Pulmonary artery endothelial cell (primary cell): ENCODE data around the gene CPSF2. TPM values are rescaled to one million over a fixed set of nuclear protein-coding genes. Genes with fewer than 3 reads are reported as not detected.

Source experiments
- DNase-seq: peaks from one replicate; pipeline ENCODE4 v3.0.0-alpha.2; 2011; ENCODE audit warnings: low read depth, low spot score
- total RNA-seq: library from RNA; depleted of rRNA; stranded (reverse); fragments of >200 nt; gene quantifications from 2 replicates; pipeline ENCODE4 v1.2.3, GENCODE V29; 2014

CPSF2 gene
- 39.2 and 85.5 TPM in 2 replicates for total RNA-seq

DNA sequence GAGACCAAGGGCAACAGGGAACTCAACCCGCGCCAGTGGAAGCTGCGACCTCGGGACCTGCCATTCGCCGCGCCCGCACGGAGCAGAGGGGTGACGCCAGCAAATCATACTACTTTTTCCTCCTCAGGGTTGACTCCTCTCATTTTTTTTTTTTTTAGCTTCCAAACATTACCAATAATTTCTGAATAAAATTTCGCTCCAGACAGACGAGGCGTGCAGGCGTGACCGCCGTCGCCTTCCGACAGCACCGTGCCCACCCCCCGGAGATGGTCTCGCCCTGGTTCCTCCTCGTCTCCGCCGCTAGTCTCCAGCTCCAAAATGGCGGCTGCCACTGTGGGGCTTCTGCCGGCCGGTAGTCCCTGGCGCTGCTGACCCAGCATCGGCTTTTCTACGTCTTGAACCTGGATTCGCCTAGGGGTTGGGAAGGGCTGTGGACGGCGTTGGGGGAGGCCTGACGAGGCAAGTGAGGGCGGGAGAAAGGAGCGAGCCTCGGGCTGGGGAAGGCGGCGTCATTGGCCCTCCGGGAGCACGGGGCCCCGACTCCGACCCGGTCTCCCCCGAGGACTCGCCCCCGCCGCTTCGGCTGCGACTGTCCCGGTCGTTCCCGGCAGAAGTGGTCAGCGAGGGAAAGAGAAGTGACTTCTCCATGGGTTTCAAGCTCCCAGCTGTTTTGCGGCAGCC, at the start of gene CPSF2, which contains the start of gene NDUFB1:
TSS of gene CPSF2 (plus strand) at position 300 of the 681 bp plus-strand sequence. CDS start 9,016 bp downstream, outside the sequence.
TSS of gene NDUFB1 (minus strand) at position 37 of the 681 bp plus-strand sequence. CDS start 4,069 bp downstream, outside the sequence.
- DNase-seq = peak; percentile 30

DNA sequence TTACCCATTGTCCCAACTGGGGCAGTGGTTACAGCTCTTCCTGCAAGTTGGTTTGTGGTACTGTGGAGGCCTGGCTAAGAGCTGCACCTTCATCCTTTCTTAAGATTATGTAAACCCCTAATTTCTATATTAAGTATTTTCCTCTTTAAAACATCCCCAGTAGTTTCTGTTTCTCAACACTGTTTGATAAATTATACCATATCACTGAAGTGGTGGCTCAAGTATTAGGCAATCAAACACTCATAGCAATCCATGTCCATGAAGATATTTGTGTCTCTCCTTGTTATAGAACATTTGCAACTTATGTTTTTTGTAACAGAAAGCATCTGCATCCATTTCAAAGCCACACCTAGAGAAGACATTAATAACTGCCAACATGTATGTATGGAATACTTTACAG, 47.2 kb upstream of the CPSF2 start:
- DNase-seq = no peak

DNA sequence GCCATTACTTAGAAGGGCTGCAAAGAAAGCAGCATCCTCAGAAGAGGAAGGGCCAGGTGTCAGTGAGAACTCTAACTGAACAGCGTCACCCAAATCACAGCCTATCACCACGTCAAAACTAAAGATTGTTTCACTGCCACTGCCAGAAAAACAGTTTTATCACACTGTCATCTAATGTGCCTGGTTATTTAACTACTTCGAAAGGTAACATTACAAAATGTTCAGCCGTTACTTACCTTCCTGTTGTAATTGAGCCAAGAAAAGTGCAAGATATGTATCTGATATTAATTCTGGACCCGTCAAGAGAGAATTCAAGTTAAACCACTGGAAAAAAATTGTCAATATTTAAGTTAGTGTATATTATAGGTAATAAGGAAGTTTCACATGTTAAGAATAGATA, 33.3 kb upstream of the CPSF2 start:
- DNase-seq = no peak

DNA sequence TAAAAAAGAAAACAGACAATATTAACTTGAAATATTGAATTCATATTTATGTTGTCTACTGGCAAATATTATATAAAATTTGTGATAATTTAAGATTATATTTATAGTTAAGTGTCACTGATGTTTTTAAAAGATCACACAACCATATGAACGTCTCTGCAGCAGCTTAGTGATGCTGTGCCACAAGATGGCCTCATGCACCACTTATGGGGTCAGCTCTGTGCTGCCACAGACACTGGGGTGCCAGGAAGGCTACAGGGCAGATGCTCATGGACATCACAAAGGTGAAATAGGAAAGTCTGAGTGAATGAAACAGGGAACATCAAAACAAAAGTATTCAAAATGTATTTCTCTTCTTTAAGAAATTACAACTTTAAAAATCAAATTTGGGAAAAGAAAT, 28.4 kb upstream of the CPSF2 start:
- no peak for DNase-seq

DNA sequence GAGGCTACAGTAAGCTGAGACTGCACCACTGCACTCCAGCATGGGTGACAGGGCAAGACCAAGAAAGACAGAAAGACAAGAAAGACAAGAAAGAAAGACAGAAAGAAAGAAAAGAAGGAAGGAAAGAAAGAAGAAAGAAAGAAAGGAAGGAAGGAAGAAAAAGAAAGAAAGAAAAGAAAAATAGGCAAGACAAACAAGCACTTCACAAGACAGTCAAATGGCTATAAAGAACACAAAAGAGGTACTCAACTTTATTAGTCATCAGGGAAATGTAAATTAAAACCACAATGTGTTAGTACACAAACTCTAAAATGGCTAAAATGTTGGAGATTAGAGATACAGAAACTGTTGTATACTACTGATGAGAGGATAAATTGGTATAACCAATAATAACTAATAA, 22.0 kb upstream of the CPSF2 start:
- DNase-seq = no peak

DNA sequence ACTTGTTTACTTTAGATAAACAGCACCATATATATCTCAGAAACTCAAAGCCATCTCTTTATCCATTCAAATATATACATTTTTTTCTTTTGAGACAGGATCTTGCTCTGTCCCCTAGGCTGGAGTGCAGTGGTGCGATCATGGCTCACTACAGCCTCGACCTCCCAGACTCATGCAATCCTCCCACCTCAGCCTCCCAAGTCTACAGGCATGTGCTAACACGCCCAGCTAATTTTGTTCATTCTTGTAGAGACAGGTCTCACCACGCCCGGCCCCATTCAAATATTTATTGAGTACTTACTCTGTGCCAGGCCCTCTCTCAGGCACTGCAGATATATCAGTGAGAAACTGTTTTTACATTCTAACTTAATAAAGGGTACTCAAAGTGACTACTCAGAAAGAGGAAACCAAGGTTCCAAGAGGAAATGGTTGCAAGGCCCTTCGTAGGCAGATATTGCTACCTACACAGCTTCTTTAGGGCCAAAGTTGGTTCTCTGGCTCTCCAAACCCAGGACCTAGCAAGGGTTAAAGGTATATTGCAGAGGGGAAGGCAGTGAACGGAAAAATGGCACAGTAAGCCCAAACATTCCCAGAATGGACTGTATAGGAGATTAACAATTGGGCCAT, 18.3 kb upstream of the CPSF2 start:
- DNase-seq = no peak

DNA sequence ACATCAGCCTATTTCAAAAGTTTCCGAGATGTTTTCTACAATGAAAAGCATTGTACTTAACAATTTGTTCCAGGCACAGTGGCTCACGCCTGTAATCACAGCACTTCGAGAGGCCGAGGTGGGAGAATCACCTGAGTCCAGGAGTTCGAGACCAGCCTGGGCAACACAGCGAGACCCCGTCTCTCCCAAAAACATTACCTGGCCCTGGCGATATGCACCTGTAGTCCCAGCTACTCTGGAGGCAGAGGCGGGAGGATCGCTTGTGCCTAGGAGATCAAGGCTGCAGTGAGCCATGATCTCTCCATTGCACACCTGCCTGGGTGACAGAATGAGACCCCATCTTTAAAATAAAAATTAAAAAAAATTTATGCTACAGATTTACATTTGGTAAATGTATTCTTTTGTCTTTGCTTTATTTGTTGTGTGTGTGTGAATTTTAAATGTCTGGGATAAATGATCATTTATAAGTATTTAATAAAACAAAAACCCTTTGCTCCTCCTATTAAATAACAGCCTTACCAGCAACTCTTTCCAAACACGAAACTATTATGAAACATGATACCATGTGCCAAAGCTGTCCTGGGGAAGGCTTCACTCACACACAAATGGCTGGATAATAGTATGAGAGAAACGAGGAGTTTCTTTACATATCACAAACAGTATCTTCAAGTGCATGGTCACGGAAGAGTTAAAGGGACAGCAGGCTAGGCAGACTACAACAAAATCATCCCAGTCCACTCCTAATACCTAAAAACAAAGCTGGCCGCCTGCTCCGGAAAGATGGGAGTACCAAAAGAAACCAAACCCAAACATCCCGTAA, 16.5 kb upstream of the CPSF2 start:
- no peak for DNase-seq

DNA sequence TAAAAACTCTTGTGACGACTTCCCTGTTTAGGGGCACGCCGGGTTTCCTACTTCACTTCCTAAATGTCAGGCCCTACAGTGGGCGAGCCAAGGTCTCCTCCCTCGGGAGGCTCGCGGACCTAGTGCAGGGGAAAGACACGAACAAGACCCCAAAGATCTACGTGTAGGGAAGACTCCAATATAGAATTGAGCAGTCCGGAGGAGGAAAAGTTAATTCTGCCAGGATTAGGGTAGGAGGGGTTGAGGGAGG, 16.0 kb upstream of the CPSF2 start:
- no peak for DNase-seq

DNA sequence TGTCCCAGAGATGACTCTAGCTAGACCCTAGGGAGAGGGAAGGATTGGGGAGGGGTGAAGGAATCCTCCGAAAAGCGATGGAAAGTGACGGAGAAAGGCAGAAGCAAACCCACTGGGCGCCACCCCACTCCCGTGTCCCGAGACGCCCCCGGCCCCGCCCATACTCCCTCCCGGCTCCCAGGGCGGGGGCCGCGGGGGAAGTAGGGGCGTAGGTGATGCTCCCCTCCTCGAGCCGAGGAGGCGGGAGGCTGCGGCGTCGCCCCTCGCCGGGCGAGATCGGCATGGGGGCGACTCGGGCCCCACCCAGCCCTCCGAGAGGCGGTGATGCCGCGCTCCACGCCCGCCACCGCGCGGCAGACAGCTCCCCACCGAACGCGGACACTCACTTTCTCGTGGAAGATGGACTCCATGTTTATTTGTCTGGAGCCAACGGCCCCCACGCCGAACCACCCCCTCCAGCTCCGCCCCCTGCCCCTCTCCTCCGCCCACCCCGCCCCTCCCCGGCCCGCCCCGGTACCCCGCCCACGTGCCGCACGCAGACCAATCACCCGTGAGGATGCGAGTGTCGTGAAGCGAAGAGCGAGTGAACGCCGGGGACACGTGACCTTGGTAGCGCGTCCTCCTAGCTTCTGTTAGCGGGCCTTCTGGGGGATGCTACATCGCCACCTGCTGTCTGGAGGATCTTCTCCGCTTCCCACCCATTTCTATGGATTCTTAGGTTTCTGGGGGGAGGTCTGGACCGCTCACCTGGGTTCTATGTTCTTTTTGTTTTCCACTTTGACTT, 15.4 kb upstream of the CPSF2 start, which contains the start of gene ATXN3:
TSS of gene ATXN3 (minus strand) at position 440 of the 784 bp plus-strand sequence. CDS start at position 410, 30 bp downstream.
- peak; percentile 96 for DNase-seq

DNA sequence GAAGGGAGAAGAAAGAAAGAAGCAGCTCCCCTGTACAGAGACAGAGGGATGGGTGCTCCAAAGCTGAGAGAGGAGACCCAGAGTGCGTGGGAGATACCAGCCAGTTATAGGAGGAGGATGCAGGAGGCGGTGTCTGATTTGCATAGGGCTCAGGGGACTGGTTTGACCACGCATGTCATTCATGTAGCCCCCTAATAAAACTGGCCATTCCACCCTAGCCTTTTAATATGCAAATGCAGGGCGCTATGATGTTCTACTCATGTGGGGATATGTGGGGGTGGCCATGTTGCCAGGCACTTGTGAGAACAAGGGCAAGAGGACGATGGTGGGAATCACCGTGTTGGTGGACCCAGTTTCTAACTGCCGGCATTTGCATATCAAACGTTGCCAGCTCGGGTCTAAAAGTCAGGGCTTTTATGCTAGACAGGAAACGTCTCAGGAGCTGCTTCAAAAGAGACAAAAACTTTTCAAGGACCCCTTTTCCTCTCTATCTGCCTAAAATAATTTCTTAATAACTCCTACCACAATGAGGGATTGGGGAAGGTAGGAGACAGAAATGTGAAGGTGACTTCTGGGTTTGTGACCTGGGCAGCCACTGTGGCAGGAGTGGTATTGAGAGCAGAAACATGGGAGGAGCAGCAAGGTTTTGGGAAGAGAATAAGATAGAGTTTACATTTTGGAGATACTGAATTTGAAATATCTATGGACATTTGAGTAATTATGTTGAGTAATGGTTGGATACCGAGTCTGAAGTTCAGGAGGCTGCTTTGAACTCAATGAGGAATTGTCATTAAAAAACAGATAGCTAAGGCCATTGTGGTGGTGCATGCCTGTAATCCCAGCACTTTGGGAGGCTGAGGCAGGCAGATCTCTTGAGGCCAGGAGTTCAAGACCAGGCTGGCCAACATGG, 13.2 kb upstream of the CPSF2 start:
- no peak for DNase-seq

DNA sequence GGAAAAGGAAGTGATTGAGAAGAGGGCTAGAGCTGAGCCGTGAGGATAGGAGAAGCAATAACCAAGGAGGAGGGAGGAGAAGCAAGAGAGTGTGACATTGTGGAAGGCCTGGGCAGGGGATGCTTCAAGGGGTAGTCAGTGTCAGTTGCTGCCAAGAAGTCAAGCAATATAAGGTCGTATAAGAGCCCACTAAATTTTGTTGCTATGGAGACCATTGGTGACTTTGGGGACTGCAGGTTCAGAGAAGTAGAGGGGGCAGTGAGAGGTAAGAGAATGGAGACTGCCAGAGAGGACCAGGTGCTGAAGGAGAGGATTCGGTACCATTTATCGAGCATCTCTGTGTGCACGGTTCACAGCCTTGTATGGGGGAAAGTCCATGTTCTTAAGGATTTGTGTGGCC, 12.3 kb upstream of the CPSF2 start:
- DNase-seq = no peak

DNA sequence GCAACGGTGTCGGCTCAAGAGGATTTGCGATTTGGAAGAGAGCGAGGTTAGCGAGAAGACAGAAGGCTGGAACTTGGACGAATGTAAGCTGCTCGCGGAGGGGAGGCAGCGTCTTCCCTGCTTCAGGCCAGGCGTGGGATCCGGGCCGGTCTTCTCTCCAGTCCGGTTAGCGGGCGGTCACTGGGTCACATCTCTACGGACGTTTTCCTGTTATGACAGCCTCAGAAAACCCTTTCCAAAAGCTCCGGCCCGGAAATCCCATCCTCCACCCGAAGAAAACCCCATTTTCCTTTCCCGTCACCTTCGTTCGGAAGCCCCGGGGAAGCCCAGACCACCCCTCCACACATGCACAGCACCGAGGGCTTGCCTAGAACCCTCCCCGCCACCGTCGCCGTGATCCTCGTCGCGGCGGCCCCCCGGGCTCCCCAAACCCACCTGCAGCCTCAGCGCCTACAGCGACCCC, 531 bp upstream of the CPSF2 start:
- DNase-seq = no peak

DNA sequence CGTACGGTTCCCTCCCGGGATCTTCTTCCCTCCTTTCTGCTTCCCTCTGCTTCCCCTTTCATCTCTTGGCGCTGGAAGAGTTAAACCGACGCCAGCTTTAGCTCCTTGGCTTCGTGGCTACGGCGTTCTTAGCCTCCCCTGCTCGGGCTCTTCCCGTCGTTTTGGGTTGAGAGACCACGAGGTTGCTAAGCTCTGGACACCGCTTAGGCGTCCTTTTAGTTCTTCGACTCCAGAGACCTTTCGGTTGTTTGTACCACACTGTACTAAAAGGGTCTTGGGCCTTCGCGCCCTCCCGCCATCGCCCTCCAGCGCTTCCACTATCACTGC, 545 bp downstream of the CPSF2 start:
- no peak for DNase-seq

DNA sequence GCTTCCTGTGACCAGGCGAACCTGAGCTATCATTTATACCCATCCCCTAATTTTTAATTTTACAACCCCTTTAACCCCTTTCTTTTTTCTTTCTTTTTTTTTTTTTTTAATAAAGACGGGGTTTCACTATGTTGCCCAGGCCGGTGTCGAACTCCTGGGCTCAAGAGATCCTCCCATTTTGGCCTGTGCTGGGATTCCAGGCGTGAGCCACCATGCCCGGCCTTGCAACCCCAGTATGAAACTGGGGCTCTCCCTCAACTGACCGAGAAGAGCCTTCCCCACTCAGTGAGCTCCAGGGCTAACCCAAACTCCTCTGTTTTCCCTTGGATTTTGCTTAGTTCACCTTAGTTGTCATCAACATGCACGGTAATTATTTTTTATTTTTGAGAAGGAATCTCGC, 992 bp downstream of the CPSF2 start:
- no peak for DNase-seq

DNA sequence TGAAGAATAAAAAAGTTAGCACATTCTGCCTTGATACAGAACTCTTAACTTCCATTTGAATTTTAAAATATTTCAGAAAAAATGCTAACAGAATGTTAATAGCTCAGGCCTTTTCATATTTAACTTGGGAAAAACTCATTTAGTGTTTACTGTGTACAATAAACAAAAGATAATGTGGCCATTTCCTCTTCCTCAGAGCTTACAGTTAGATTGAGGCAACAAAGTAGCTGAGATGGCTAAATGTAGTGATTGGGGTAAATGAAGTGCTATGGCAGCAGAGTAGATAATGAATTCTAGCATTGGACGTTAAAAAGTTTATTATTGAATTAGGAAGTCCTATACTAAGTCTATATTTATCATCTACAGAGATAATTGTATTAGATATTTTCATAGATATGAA, 12.7 kb downstream of the CPSF2 start:
- DNase-seq = no peak

DNA sequence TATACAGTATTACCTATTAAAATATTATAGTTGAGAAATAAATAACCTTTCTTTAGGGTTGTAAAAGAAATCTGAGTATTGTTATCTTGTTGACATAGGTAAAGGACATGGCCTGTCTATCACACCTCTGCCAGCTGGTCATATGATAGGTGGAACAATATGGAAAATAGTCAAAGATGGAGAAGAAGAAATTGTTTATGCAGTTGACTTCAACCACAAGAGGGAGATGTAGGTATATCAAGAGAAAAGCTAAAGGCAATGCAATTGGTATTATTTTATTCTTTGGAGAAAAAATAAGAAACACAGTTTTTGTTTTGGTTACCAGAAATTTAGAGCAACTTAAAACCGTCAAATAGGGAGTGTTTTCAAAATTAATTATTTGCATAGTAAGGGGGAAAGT, 13.5 kb downstream of the CPSF2 start:
- DNase-seq = no peak

DNA sequence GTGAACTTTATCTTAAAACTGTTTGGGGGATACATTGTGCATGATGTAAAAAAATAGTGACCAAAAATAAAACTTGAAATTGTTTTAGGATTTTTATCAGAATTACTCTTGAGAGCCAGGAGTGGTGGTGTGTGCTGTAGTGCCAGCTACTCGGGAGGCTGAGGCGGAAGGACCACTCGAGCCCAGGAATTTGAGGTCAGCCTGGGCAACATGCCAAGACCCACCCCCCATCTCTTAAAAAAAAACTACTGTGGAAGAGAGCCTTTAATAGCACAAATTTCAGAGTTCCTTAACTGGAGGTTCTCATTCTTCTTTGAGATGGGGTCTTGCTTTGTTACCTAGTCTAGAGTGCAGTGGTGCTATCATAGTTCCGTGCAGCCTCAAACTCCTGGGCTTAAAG, 21.5 kb downstream of the CPSF2 start:
- no peak for DNase-seq

DNA sequence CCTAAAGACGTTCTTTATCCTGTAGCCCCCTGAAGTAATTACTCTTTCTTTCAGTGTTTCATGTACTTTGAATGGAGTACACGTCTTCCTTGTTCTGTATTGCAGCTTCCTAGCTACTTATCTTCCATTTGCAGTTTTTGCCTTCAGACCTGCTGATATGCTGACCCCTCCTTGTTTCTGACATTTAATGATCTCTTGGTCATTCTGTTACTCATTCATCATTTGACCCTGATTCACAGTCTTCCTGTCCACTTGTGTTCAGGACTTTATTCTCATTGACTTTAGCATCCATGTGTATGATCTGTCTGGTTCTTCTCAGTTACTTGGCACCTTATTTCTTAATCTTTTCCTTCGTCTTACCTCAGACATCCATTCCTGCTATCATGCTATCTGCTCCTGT, 22.2 kb downstream of the CPSF2 start:
- no peak for DNase-seq

DNA sequence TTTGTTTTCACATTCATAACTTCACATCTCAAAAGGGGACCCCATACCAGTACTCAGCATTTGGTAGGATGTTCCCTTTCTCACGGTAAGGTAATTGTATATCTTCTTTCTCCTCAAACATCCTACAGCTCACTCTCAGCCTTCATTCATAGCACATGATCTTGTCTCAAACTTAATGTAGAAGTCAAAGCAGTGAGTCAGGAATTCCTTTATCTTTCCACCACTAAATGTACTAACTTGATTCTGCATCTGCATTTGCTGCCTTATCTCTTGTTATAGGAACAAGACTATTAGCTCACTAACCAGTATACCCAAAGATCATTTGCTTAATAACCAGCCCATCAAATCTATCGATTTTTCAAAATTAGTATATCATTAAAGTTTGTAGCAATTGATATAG, 22.9 kb downstream of the CPSF2 start:
- DNase-seq = no peak

DNA sequence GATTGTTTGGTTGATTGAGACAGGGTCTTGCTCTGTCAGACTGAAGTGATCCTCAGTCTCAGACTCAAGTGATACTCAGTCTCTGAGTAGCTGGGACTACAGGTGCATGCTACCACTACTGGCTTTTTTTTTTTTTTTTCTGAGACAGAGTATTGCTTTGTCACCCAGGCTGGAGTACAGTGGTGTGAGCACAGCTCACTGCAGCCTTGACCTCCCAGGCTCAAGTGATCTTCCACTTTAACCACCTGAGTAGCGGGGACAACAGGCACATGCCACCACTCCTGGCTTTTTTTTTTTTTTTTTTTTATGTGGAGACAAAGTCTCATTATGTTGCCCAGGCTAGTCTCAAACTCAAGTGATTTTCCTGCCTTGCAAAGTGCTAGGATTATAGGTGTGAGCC, 31.8 kb downstream of the CPSF2 start:
- no peak for DNase-seq
